PFSK-1 (cell line): ENCODE data around the gene PDE2A.

Experiments
- FOXP2 ChIP-seq: optimal IDR thresholded peaks from 2 replicates; pipeline ENCODE3; 2011; ENCODE audit warnings: borderline replicate concordance, control low read depth, inconsistent platforms; ENCODE audit not compliant: insufficient read depth; ENCODE audit errors: extremely low read length, extremely low read depth
- POLR2AphosphoS5 ChIP-seq: IDR thresholded peaks from 2 replicates; pipeline ENCODE4 v1.6.1; 2012; ENCODE audit warnings: low read depth, mild to moderate bottlenecking, control low read depth, low read length, moderate library complexity
- REST ChIP-seq, 2 experiments: IDR thresholded peaks; 2 replicates each; pipeline versions ENCODE4 v1.6.1 to v1.8.0; 2011 to 2012; ENCODE audit warnings: low read depth in 2 of 2, low read length in 2 of 2, control low read depth in 1 of 2, inconsistent platforms in 1 of 2, mild to moderate bottlenecking in 1 of 2, moderate library complexity in 1 of 2; ENCODE audit not compliant: insufficient read depth in 1 of 2
- SIN3A ChIP-seq: IDR thresholded peaks from 2 replicates; pipeline ENCODE4 v1.6.1; 2012; ENCODE audit warnings: mild to moderate bottlenecking, low read length, moderate library complexity, borderline replicate concordance; ENCODE audit not compliant: insufficient read depth
- TAF1 ChIP-seq: IDR thresholded peaks from 2 replicates; pipeline ENCODE4 v1.6.1; 2012; ENCODE audit warnings: low read length, control low read depth, borderline replicate concordance; ENCODE audit not compliant: insufficient read depth

GRCh38 chr11:72621008-72621610 lies 53.1 kb downstream of the PDE2A start:
- no peak for TF ChIP-seq TAF1
- no peak for TF ChIP-seq REST (IDR thresholded peaks at IDR 0.05; ENCODE audit: insufficient read depth in 1 of 2, low read depth in 2 of 2, low read length in 2 of 2)
- TF ChIP-seq POLR2AphosphoS5 = no peak
- TF ChIP-seq FOXP2 = no peak
- no peak for TF ChIP-seq SIN3A
